Endometrial microvascular endothelial cells (primary cell): ENCODE results near the gene DARS1. TPM values are rescaled to one million over a fixed set of nuclear protein-coding genes. Genes with fewer than 3 reads are reported as not detected.

ENCODE experiments used
- total RNA-seq: library from RNA; depleted of rRNA; stranded (reverse); fragments of >200 nt; gene quantifications from one replicate; pipeline ENCODE4 v1.2.3, GENCODE V29; 2015; ENCODE audit errors: inconsistent ontology term

Gene DARS1
- total RNA-seq, 1 donor from 2014 or later = 64.6 TPM

Other genes starting within 250 kb of the DARS1 start
- gene UBXN4, start 243.8 kb downstream of the DARS1 start, total RNA-seq = 61.4 TPM
- not detected for gene LCT, start 148.4 kb downstream of the DARS1 start, total RNA-seq
- gene MCM6, start 109.2 kb downstream of the DARS1 start, total RNA-seq = 45.1 TPM
- not detected for gene CXCR4, start 132.5 kb upstream of the DARS1 start, total RNA-seq